Measurements from ENCODE around the gene KRT86. TPM values are rescaled to one million over a fixed set of nuclear protein-coding genes. Genes with fewer than 3 reads are reported as not detected.

KRT86 gene
- total RNA-seq, 2 experiments from 2014 or later: not detected

DNA sequence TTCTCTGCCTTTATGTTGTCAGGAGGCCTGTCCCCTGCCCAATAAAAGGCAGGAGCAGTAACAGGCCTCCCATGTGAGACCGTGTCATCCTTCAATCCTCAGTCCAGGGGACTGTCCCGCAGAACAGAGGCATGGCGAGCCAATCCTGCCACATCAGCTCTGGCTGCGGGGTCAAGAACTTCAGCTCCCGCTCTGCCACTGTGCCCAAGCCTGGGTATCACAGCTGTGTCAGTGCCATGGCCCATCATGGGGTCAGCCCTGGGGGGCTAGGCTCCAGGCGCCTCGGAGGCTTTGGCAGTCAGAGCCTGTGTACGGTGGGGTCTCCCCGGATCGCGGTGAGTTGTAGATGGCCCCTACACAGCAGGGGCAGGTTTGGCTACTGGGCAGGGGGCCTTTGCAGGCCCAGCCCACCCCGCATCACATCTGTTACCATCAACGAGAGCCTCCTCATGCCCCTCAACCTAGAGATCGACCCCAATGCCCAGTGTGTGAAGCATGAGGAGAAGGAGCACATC lies 66.7 kb downstream of the KRT86 start:
- H3K27ac ChIP-seq (ENCODE audit: low read depth in 1 of 2, low read length in 2 of 2): no peak overlapping the region
- no peak for DNase-seq
- CTCF ChIA-PET: no interaction called here
- intact Hi-C loops (cut with DNase I, micrococcal nuclease): no loop called here
- POLR2A ChIA-PET: no interaction called here
- Mint-ChIP-seq H3K9me3 (no peaks in the 10 kb centered on the region), H3K27me3 (peaks cover 4% of the 10 kb centered on the region), H3K4me3 (no peak overlapping the region), H3K27ac (no peak overlapping the region), H3K4me1 (ENCODE audit: low read depth) (no peaks in the 10 kb centered on the region), H3K36me3 (ENCODE audit: low read depth) (no peaks in the 10 kb centered on the region)
- H3K4me3 ChIP-seq (ENCODE audit: low read length): no peak overlapping the region
- no peaks in the 10 kb centered on the region for H3K27me3 ChIP-seq (ENCODE audit: control insufficient read depth in 1 of 2, insufficient read depth in 2 of 2, low read length in 2 of 2)
- ATAC-seq (ENCODE audit: poor library complexity): no peak
- H3K9me3 ChIP-seq (ENCODE audit: control insufficient read depth in 1 of 2, insufficient read depth in 1 of 2, low read length in 2 of 2): peaks cover 0 to 5% of the 10 kb centered on the region in 2 experiments
- no peaks in the 10 kb centered on the region for H3K4me1 ChIP-seq (ENCODE audit: insufficient read depth, low read length)
- no peaks in the 10 kb centered on the region for H3K36me3 ChIP-seq (ENCODE audit: insufficient read depth, low read length)
- no peak for TF ChIP-seq CTCF (IDR thresholded peaks at IDR 0.05)

DNA sequence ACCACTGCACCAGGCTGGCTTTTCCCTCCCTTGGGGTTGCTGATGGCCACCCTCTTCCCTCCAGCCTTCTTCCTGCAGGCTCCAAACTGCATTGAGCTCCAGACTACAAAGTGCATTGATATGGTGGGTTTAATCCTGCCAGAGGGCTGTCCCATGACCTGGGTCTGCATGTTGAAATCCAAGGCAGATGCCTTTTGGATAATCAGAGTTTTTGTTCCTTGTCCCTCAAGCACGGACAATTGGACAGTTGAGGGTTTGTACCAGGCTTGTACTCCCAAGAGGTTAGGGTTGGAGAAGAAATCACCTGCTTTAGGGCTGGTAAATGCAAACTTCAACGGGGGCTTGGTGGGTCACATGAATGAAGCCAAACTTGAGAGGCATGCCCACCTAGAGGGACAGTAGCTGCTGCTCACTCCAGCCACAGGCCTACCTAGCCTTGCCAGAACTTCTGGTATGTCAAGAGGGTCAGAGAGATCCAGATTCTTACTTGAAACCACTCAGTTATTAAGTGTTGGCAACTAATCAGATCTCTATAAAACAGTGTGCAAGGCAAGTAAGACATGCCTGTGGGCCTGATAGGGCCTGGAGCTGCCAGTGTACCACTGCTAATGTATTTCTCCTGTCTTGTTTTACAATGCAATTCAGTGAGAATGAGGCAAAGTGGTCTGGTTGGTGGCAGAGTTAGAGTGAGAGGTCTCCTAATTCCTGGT lies 68.5 kb downstream of the KRT86 start:
- no peak overlapping the region for H3K4me3 Mint-ChIP-seq
- ChIA-PET POLR2A (no interaction called here), CTCF (no interaction called here)

DNA sequence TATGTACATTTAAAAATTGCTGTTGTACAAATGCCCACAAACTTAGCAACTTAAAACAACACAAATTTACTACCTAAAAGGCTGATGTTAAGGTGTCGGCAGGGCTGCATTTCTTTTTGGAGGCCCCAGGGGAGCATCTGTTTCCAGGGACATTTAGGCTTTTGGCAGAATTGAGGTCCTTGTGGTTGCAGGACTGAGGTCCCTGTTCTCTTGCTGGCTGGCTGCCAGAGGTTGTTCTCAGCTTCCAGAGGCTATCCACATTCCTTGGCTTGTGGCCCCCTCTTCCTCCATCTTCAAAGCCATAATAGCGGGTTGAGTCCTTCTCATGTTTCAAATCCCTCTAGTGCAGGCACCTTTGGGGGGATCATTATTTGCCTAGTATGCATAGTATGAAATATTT lies 69.1 kb downstream of the KRT86 start:
- no peaks in the 10 kb centered on the region for H3K36me3 Mint-ChIP-seq (ENCODE audit: low read depth)
- no peaks in the 10 kb centered on the region for H3K36me3 ChIP-seq (ENCODE audit: insufficient read depth, low read length)
- no peak for ATAC-seq (ENCODE audit: poor library complexity)
- no peak overlapping the region for H3K27ac Mint-ChIP-seq
- peaks cover 4% of the 10 kb centered on the region for H3K27me3 Mint-ChIP-seq
- H3K27ac ChIP-seq (ENCODE audit: low read depth in 1 of 2, low read length in 2 of 2): no peak overlapping the region
- ChIA-PET POLR2A (no interaction called here), CTCF (no interaction called here)
- no peak overlapping the region for H3K4me3 ChIP-seq (ENCODE audit: low read length)
- H3K4me1 Mint-ChIP-seq (ENCODE audit: low read depth): no peaks in the 10 kb centered on the region
- intact Hi-C loops (cut with DNase I, micrococcal nuclease): no loop called here
- no peak overlapping the region for H3K4me3 Mint-ChIP-seq
- H3K4me1 ChIP-seq (ENCODE audit: insufficient read depth, low read length): no peaks in the 10 kb centered on the region
- DNase-seq: no peak
- peaks cover 0 to 5% of the 10 kb centered on the region in 2 experiments for H3K9me3 ChIP-seq (ENCODE audit: control insufficient read depth in 1 of 2, insufficient read depth in 1 of 2, low read length in 2 of 2)
- no peak for TF ChIP-seq CTCF (IDR thresholded peaks at IDR 0.05)
- H3K9me3 Mint-ChIP-seq: no peaks in the 10 kb centered on the region
- no peaks in the 10 kb centered on the region for H3K27me3 ChIP-seq (ENCODE audit: control insufficient read depth in 1 of 2, insufficient read depth in 2 of 2, low read length in 2 of 2)

More for the DNA sequence above, 68.5 kb downstream of the KRT86 start:
- no peak overlapping the region for H3K4me3 ChIP-seq (ENCODE audit: low read length)
- Mint-ChIP-seq H3K9me3 (no peaks in the 10 kb centered on the region), H3K27me3 (peaks cover 4% of the 10 kb centered on the region), H3K4me1 (ENCODE audit: low read depth) (no peaks in the 10 kb centered on the region), H3K27ac (no peak overlapping the region), H3K36me3 (ENCODE audit: low read depth) (no peaks in the 10 kb centered on the region)
- peaks cover 0 to 5% of the 10 kb centered on the region in 2 experiments for H3K9me3 ChIP-seq (ENCODE audit: control insufficient read depth in 1 of 2, insufficient read depth in 1 of 2, low read length in 2 of 2)
- ATAC-seq (ENCODE audit: poor library complexity) (no peak), DNase-seq (no peak)
- H3K36me3 ChIP-seq (ENCODE audit: insufficient read depth, low read length): no peaks in the 10 kb centered on the region
- H3K27ac ChIP-seq (ENCODE audit: low read depth in 1 of 2, low read length in 2 of 2): no peak overlapping the region
- no peaks in the 10 kb centered on the region for H3K4me1 ChIP-seq (ENCODE audit: insufficient read depth, low read length)
- TF ChIP-seq CTCF (IDR thresholded peaks at IDR 0.05): no peak
- H3K27me3 ChIP-seq (ENCODE audit: control insufficient read depth in 1 of 2, insufficient read depth in 2 of 2, low read length in 2 of 2): no peaks in the 10 kb centered on the region
- intact Hi-C loops (cut with DNase I, micrococcal nuclease): no loop called here
